Spinal cord (tissue), 10 donors: ENCODE data around the gene PYGO1. TPM values are rescaled to one million over a fixed set of nuclear protein-coding genes. Genes with fewer than 3 reads are reported as not detected.
"Not testable (repeated sequence)": the region's sequence is repeated elsewhere in the genome, so short reads cannot be mapped to it uniquely, and the experiment has no call there.

ENCODE experiments used
- DNase-seq, 6 donors: peaks; one replicate each; pipeline versions ENCODE4 v3.0.0 to v3.0.0-alpha.2; 2013 to 2015; ENCODE audit warnings: low spot score in 6 of 6, low read depth in 4 of 6
- H3K27ac ChIP-seq: one replicate; pipeline ENCODE4 v1.5.1; 2013; ENCODE audit warnings: low read depth, low read length, control low read depth
- H3K27me3 ChIP-seq: one replicate; pipeline ENCODE4 v1.6.1; 2013; ENCODE audit warnings: low read length; ENCODE audit not compliant: control insufficient read depth, insufficient read depth
- H3K36me3 ChIP-seq: one replicate; pipeline ENCODE4 v1.6.1; 2013; ENCODE audit warnings: low read length; ENCODE audit not compliant: control insufficient read depth, insufficient read depth
- H3K4me1 ChIP-seq: one replicate; pipeline ENCODE4 v1.6.1; 2013; ENCODE audit warnings: low read length; ENCODE audit not compliant: control insufficient read depth, insufficient read depth
- H3K4me3 ChIP-seq: one replicate; pipeline ENCODE4 v1.5.1; 2013; ENCODE audit warnings: low read depth, low read length, control low read depth
- H3K9me3 ChIP-seq: one replicate; pipeline ENCODE4 v1.6.1; 2013; ENCODE audit warnings: low read length; ENCODE audit not compliant: control insufficient read depth, insufficient read depth
- whole genome bisulfite sequencing: methylation state at CpG from one replicate; pipeline ENCODE4 v1.1.5; 2013; ENCODE audit warnings: missing lambda C conversion rate; ENCODE audit not compliant: insufficient coverage; 5-methylcytosine and 5-hydroxymethylcytosine counted together
- polyA plus RNA-seq, 2 donors: library from polyadenylated mRNA; unstranded; fragments of 120-200 nt; gene quantifications; one replicate each; pipeline ENCODE4 v1.2.1, GENCODE V29; 2013; ENCODE audit not compliant: insufficient read length in 2 of 2
- total RNA-seq, 2 donors: library from RNA; depleted of rRNA in 1 of 2; stranded (reverse); fragments of 120-200 nt in 1 of 2; fragments of >200 nt in 1 of 2; gene quantifications; one replicate each; pipeline versions ENCODE4 v1.2.3 to v1.2.4, GENCODE V29; 2013 to 2014
- donor health status: healthy.

Gene PYGO1
- total and polyA plus RNA-seq, 4 donors: 16.5 to 33.6 (median 28.9) TPM

DNA sequence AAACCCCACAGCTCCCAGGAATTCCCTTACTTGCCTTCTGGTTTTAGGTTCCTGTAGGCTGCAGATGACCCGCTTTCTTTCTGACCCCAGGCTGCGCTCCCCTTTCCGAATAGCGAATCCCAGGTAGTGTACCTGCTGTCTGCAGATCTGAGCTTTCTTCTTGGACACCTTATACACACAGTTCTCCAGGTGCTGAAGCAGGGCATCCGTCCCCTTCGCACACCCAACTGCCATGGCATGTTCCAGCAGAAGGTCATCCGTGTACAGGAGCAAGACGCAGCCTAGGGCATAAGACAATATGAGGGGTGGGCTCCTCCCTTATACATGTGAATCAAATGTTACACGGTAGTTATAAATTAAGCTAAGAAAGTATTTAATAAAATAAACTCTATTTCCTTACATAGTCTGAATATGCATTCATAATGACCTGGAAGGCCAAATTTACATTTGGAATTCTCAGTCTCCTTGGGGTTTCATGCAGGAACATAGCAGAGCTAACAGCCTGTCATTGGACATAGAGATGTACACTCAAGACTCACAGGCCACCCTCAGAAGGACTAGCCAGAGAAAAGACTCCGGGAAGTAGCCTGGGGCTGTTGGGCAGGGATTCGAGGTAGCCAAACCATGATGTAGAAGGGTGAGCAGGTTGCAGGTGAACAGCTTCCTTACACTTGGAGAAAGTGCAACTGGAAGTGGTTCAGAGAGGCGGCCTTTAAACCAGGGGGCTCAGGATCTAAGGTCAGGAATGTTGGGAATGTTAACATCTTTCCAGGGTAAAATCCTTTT is 72.0 kb downstream of the PYGO1 start:
- 96% methylated on average over 6 of the region's 12 CpGs for WGBS
- H3K9me3 ChIP-seq: no peaks in the 10 kb centered on the region
- no peak overlapping the region for H3K27ac ChIP-seq
- DNase-seq: no peak
- H3K4me3 ChIP-seq: no peak overlapping the region
- H3K4me1 ChIP-seq: no peaks in the 10 kb centered on the region
- no peaks in the 10 kb centered on the region for H3K36me3 ChIP-seq
- H3K27me3 ChIP-seq: no peaks in the 10 kb centered on the region

DNA sequence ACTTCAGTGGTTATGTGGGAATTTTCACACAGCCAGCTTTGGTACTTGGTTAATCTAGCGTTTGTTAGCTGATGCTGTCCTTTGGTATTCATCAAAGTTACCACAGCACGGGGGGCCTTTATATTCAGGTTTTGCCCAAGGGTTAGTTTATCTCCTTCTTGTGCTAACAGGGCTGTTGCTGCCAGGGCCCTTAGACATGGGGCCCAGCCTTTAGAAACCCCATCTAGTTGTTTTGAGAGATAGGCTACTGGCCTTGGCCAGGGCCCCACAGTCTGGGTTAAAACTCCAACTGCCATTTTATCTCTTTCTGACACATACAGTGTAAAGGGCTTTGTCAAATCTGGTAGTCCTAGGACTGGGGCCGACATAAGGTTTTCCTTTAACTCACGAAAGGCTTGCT is 72.7 kb downstream of the PYGO1 start:
- Histone ChIP-seq H3K36me3 (no peaks in the 10 kb centered on the region), H3K27me3 (no peaks in the 10 kb centered on the region), H3K9me3 (no peaks in the 10 kb centered on the region), H3K4me3 (no peak overlapping the region), H3K4me1 (no peaks in the 10 kb centered on the region), H3K27ac (no peak overlapping the region)
- 77% methylated on average over 3 of the region's 4 CpGs for WGBS
- DNase-seq: no peak

DNA sequence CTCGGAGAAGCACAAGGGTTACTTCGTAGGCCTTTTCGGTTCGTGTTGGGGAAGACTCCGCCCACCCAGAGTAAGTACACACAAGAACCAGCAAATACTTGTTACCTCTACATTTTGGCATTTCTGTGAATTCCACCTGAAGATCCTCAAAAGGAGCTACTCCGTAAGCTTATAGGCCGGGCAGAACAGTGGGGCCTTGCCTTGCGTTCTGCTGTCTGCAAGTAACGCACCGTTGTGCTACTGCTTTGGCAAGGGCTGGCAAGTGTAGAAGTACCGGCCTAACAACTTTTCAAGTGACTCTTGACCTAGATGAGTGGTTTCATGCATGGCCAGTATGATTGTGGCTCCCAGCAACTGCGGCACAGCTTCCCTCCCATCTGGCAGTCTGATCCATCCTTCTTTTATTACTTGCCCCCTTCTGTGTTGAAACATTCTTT is 73.7 kb downstream of the PYGO1 start:
- DNase-seq: no peak
- H3K4me3 ChIP-seq: no peak overlapping the region
- H3K4me1 ChIP-seq: no peaks in the 10 kb centered on the region
- H3K36me3 ChIP-seq: no peaks in the 10 kb centered on the region
- H3K9me3 ChIP-seq: no peaks in the 10 kb centered on the region
- no peaks in the 10 kb centered on the region for H3K27me3 ChIP-seq
- no peak overlapping the region for H3K27ac ChIP-seq
- 94% methylated on average over 11 of the region's 12 CpGs for WGBS

GRCh38 chr15:55513621-55514413 is 74.3 kb downstream of the PYGO1 start:
- H3K27me3 ChIP-seq, H3K4me1 ChIP-seq, H3K36me3 ChIP-seq, H3K9me3 ChIP-seq, H3K4me3 ChIP-seq, H3K27ac ChIP-seq: not testable (repeated sequence)
- DNase-seq: peak in 2 of 6 donors; percentile 22
- 92% methylated on average over 20 of the region's 29 CpGs for WGBS

GRCh38 chr15:55513152-55513551 is 75.0 kb downstream of the PYGO1 start:
- Histone ChIP-seq H3K4me3 (no peak overlapping the region), H3K27ac (no peak overlapping the region), H3K9me3 (no peaks in the 10 kb centered on the region), H3K36me3 (no peaks in the 10 kb centered on the region), H3K4me1 (no peaks in the 10 kb centered on the region), H3K27me3 (no peaks in the 10 kb centered on the region)
- WGBS: 60% methylated on average over 9 of the region's 11 CpGs
- no peak for DNase-seq

GRCh38 chr15:55507567-55507966 is 80.6 kb downstream of the PYGO1 start:
- no peaks in the 10 kb centered on the region for H3K36me3 ChIP-seq
- no peak for DNase-seq
- H3K9me3 ChIP-seq: no peaks in the 10 kb centered on the region
- no peaks in the 10 kb centered on the region for H3K4me1 ChIP-seq
- no peak overlapping the region for H3K27ac ChIP-seq
- H3K27me3 ChIP-seq: no peaks in the 10 kb centered on the region
- no peak overlapping the region for H3K4me3 ChIP-seq
- 100% methylated on average over 1 of the region's 4 CpGs for WGBS

DNA sequence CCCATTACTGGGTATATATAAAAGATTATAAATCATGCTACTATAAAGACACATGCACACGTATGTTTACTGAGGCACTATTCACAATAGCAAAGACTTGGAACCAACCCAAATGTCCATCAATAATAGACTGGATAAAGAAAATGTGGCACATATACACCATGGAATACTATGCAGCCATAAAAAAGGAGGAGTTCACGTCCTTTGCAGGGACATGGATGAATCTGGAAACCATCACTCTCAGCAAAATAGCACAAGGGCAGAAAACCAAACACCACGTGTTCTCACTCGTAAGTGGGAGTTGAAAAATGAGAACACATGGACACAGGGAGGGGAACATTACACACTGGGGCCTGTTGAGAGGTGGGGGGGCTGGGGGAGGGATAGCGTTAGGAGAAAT is 82.7 kb downstream of the PYGO1 start:
- no CpG with 5 or more reads among the region's 5 CpGs for WGBS
- H3K9me3 ChIP-seq, H3K27me3 ChIP-seq, H3K36me3 ChIP-seq, H3K27ac ChIP-seq, H3K4me1 ChIP-seq, DNase-seq, H3K4me3 ChIP-seq: not testable (repeated sequence)

DNA sequence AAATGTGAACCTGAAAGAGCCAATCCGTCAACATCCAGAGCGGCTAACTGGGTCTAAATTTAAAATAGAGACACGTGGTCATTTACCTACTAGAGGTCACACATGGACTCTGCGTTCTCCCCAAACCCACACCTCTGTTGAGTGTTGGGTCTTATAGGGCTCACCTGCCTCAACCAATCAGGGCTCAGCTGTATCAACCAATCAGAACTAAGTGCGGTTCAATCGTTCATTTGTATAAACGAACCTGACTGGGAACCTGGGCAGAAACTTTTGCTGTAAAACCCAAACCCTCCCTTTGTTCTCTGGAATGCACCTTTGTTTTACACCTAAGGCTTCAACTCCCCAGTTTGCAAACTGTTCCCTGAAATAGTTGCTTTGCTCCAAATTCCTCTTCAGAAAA is 89.0 kb downstream of the PYGO1 start:
- no peak for DNase-seq
- no peak overlapping the region for H3K4me3 ChIP-seq
- H3K4me1 ChIP-seq: peaks cover 10% of the 10 kb centered on the region
- WGBS: 87% methylated on average over 6 of the region's 7 CpGs
- H3K36me3 ChIP-seq: peaks cover 5% of the 10 kb centered on the region
- H3K9me3 ChIP-seq: no peaks in the 10 kb centered on the region
- H3K27me3 ChIP-seq: no peaks in the 10 kb centered on the region
- H3K27ac ChIP-seq: no peak overlapping the region

DNA sequence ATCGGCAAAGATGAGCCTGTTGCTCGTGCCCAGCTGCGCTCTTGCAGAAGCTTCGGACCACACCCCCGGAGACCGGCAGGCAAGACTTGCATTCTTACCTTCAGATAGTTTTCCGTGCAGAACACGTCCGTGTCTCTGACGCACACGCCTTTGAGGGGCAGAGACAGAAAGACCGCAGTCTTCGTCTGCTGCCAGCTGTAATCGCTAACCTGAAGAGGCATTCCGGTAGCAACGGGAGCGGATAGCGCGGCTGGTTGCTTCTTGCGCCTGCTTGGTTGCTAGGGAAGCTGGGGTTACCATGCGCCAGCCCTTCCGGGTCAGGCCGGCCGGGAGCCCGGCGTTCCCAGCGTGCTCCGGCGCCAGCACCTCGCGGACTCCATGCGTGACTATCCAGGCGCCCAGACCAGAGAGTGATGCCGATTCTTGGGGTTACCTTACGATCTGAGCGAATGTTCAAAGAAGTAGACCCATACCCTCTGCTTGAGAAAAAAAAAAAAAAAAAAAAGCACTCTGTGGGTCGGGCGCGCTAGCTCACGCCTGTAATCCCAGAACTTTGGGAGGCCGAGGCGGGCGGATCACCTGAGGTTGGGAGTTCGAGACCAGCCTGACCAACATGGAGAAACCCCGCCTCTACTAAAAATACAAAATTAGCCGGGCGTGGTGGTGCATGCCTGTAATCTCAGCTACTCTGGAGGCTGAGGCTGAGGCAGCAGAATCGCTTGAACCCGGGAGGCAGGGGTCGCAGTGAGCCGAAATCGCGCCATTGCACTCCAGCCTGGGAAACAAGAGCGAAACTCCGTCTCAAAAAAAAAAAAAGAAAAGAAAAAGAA is 89.8 kb downstream of the PYGO1 start:
- H3K27ac ChIP-seq, H3K9me3 ChIP-seq: not testable (repeated sequence)
- 4% methylated on average over 40 of the region's 55 CpGs for WGBS

More for the DNA sequence above, 89.8 kb downstream of the PYGO1 start:
- H3K4me3 ChIP-seq: peak overlapping the region; percentile 71
- DNase-seq: peak; percentile 68 to 97 (median 75)
- H3K36me3 ChIP-seq, H3K27me3 ChIP-seq, H3K4me1 ChIP-seq: not testable (repeated sequence)
